Right atrium auricular region (tissue), 2 donors: Measurements from ENCODE around the gene ATAD2B. TPM values are rescaled to one million over a fixed set of nuclear protein-coding genes. Genes with fewer than 3 reads are reported as not detected.

Source experiments
- DNase-seq: peaks from one replicate; pipeline ENCODE4 v3.0.0-alpha.2; 2019; ENCODE audit warnings: low spot score
- H3K27ac ChIP-seq, 2 donors: fragments of 200-600 bp; sonication (generic); 1 replicate in 1 of 2; 2 replicates in 1 of 2; pipeline ENCODE4 v1.5.1; 2016 to 2019
- H3K27me3 ChIP-seq, 2 donors: fragments of 200-600 bp; sonication (generic); one replicate each; pipeline versions ENCODE4 v1.5.1 to v1.6.0; 2017 to 2019
- H3K36me3 ChIP-seq: fragments of 200-600 bp; sonication (generic); one replicate; pipeline ENCODE4 v1.5.1; 2016
- H3K4me1 ChIP-seq, 2 donors: fragments of 200-600 bp; sonication (generic); one replicate each; pipeline versions ENCODE4 v1.5.1 to v1.6.0; 2017 to 2019
- H3K4me3 ChIP-seq, 2 donors: fragments of 200-600 bp; sonication (generic); 1 replicate in 1 of 2; 2 replicates in 1 of 2; pipeline ENCODE4 v1.5.1; 2017 to 2019; ENCODE audit warnings: mild to moderate bottlenecking in 1 of 2, moderate library complexity in 1 of 2
- H3K9me3 ChIP-seq, 2 donors: fragments of 200-600 bp; sonication (generic); one replicate each; pipeline ENCODE4 v1.5.1; 2019
- CTCF ChIP-seq, 2 donors: fragments of 200-600 bp; sonication (generic); IDR thresholded peaks; one replicate each; pipeline ENCODE4 v1.5.1; 2019; ENCODE audit warnings: antibody characterized with exemption in 2 of 2
- total RNA-seq, 2 donors: library from RNA; depleted of rRNA; stranded (reverse); fragments of >200 nt; gene quantifications; one replicate each; pipeline ENCODE4 v1.1.0, GENCODE V29; 2016

ATAD2B gene
- total RNA-seq, 2 donors from 2014 or later = 6.0 to 6.7 TPM

DNA sequence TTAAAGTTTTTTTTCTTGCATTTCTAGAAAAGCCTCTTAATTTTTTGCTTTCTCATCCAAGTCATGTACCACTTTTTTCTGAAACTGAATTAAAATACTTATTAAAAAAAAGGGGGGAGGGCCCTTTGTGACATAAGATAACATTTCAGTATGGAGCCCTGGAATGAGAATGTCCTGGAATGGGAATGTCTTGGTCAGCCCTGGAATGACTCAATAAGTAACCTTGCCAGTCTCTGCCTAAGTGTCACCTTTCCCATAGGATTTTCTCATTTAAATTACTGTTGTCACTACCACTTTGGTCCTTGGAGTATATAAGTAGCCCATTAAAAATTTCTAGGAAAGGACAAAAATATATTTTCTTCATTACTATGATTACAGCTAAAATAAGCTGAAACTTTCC, 18.1 kb upstream of the ATAD2B start:
- Histone ChIP-seq H3K9me3 (no peaks in the 10 kb centered on the region), H3K4me3 (no peak overlapping the region), H3K36me3 (no peaks in the 10 kb centered on the region), H3K4me1 (peaks cover 0 to 24% of the 10 kb centered on the region in 2 donors), H3K27me3 (no peaks in the 10 kb centered on the region), H3K27ac (peak overlapping the region; percentile 53 to 62)
- no peak for TF ChIP-seq CTCF (IDR thresholded peaks at IDR 0.05)
- no peak for DNase-seq

DNA sequence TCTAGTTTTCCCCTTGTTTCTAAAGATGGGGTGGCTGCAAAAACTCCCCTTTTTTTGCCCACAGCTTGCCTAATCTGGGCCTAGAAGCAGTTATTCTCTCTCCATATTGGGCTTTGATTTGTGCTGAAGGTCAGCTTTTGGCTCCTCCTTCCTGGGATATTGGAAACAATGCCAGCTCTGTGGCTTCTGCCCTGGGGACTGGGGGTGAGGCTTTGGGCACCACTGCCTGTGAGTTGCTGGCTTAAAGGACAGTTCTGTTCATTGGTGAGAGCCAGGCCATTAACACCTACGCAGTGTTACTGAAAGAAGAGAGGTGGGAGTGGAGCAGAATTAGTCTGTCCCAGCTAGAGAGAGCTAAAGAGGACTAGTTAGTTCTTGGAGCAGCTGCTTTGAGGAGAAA, 17.6 kb upstream of the ATAD2B start:
- TF ChIP-seq CTCF (IDR thresholded peaks at IDR 0.05) = no peak
- Histone ChIP-seq H3K27me3 (no peaks in the 10 kb centered on the region), H3K4me1 (peaks cover 0 to 28% of the 10 kb centered on the region in 2 donors), H3K4me3 (no peak overlapping the region), H3K27ac (peak overlapping the region; percentile 53 to 62), H3K36me3 (no peaks in the 10 kb centered on the region), H3K9me3 (no peaks in the 10 kb centered on the region)
- DNase-seq = no peak

DNA sequence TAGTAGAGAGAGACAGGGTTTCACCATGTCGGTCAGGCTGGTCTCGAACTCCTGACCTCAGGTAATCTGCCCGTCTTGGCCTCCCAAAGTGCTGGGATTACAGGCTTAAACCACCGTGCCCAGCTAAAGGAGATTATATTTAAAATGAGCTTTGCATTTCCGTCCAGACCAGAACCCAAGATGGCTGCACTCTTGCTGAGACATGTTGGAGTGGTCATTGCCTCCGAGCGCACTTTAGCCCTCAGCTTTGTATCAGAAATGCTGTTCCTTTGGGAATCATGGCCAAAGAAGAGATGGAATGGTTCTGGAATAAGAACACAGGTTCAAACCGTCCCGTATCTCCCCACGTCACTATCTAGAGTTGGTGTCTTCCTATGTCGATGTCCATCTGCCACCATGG, 16.7 kb upstream of the ATAD2B start:
- no peak overlapping the region for H3K27ac ChIP-seq
- H3K27me3 ChIP-seq = no peaks in the 10 kb centered on the region
- no peaks in the 10 kb centered on the region for H3K36me3 ChIP-seq
- no peak for DNase-seq
- peaks cover 0 to 35% of the 10 kb centered on the region in 2 donors for H3K4me1 ChIP-seq
- H3K4me3 ChIP-seq = no peak overlapping the region
- TF ChIP-seq CTCF (IDR thresholded peaks at IDR 0.05) = no peak
- no peaks in the 10 kb centered on the region for H3K9me3 ChIP-seq

GRCh38 chr2:23941644-23942043, 14.7 kb upstream of the ATAD2B start:
- H3K9me3 ChIP-seq = no peaks in the 10 kb centered on the region
- peak overlapping the region in 1 of 2 donors; percentile 98 for H3K27ac ChIP-seq
- peaks cover 0 to 35% of the 10 kb centered on the region in 2 donors for H3K4me1 ChIP-seq
- no peak for DNase-seq
- H3K27me3 ChIP-seq = no peaks in the 10 kb centered on the region
- peak overlapping the region; percentile 78 to 95 for H3K4me3 ChIP-seq
- no peak for TF ChIP-seq CTCF (IDR thresholded peaks at IDR 0.05)
- H3K36me3 ChIP-seq = no peaks in the 10 kb centered on the region

GRCh38 chr2:23940718-23941620, 14.0 kb upstream of the ATAD2B start:
- peaks cover 0 to 35% of the 10 kb centered on the region in 2 donors for H3K4me1 ChIP-seq
- DNase-seq = no peak
- H3K9me3 ChIP-seq = no peaks in the 10 kb centered on the region
- no peak for TF ChIP-seq CTCF (IDR thresholded peaks at IDR 0.05)
- peak overlapping the region; percentile 92 to 98 for H3K27ac ChIP-seq
- H3K36me3 ChIP-seq = no peaks in the 10 kb centered on the region
- no peaks in the 10 kb centered on the region for H3K27me3 ChIP-seq
- H3K4me3 ChIP-seq = peak overlapping the region; percentile 78 to 95
